Measurements from ENCODE around the gene KRT8.
A peak's percentile ranks its signal among the peaks of the same experiment; 100 is the strongest.

Gene KRT8

DNA sequence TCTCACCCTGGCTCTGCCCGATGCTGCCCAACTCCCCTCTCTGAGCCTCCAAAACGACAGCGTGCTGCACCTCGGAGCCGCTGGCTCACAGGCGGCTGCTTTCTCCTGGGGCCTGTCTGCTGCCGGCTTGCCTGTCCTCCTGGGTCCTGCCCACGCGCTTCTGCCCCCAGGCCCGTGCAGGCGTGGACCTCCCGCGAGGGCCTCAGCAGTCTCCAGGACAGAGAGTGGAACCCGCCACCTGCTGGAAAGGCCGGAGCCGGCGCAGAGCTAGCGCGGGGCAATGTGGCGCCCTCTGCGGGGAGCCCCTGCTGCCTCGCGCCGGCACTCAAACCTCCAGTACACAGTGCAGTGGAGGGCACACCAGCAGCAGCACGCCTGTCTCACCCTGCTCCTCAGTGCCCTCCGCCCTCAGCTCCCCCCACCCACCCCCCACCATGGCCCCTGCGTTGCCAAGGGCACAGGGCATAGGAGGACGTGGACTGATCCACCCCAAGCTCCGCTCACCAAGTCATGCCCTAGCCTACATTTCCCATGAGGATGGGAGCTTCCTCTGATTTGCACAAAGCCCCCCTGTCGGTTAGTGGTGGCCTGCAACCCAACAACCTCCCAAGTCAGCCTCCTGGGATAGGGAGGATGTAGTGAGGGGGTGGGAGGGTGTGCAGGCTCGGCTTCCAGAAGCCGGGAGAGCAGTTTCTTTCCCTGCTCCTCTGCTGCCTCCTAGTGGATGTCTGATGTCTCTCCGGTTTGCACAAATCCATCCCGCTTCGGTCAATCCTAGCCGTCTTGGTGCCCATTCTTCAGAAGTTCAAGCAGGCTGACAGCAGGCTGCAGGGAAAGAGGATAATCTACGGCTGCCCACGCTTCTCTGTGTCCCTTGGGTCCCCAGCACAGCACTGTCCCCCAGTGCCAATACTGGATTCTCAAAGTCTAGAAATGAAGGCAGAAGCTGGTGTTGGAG, 25.2 kb downstream of the KRT8 start:
- DNase-seq (ENCODE audit: low spot score) = peak; percentile 72
- H3K27me3 Mint-ChIP-seq (ENCODE audit: low read depth) = peaks cover 14% of the 10 kb centered on the region

DNA sequence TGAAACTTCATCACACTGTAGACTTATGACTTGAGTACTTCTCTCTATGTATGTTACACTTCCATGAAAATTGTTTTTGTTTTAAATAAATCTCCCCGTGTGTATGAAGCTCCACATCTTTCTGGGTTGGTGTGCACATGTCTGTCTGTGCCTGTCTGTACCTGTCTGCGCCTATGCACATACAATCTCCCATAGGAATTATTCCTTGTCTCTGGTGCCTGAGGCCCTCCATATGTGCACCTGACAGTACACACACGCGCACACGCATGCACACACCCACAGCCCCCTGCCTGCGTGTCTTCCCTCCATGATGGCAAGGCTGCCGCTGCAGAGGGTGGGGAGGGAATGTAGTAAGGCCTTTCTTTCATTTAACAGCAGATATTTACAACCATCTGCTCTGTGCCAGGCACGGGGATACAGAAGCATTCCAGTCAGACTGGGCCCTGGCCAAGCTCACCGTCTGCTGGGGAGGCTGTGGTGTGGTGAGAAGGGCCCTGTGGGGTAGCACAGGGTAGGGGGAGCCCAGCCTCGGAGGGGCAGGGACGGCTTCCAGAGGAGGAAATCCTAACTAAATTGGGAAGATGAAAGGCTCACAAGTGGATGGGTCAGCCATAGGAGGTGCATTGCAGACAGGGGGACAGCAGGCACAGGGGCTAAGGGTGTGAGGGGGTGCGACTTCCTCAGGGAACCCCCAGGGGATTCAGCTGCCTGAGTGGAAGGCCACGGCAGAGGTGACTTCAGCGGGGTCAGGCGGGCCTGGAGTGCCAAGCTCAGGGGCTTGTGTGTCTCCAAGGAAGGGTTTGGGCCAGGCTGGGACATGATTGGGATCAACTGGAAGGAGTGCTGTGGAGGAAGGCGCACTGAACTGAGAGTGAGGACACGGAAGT, 26.1 kb downstream of the KRT8 start:
- no peaks in the 10 kb centered on the region for H3K36me3 Mint-ChIP-seq (ENCODE audit: low read depth)
- peaks cover 18% of the 10 kb centered on the region for H3K27me3 Mint-ChIP-seq (ENCODE audit: low read depth)
- no peak overlapping the region for H3K4me3 Mint-ChIP-seq
- DNase-seq (ENCODE audit: low spot score) = no peak
- no peaks in the 10 kb centered on the region for H3K9me3 Mint-ChIP-seq
- H3K27ac Mint-ChIP-seq = no peak overlapping the region
- peaks cover 14% of the 10 kb centered on the region for H3K4me1 Mint-ChIP-seq (ENCODE audit: low read depth)

More for the DNA sequence above, 25.2 kb downstream of the KRT8 start:
- Mint-ChIP-seq H3K9me3 (no peaks in the 10 kb centered on the region), H3K4me1 (ENCODE audit: low read depth) (peaks cover 9% of the 10 kb centered on the region), H3K36me3 (ENCODE audit: low read depth) (no peaks in the 10 kb centered on the region), H3K27ac (no peak overlapping the region), H3K4me3 (peak overlapping the region; percentile 78)

DNA sequence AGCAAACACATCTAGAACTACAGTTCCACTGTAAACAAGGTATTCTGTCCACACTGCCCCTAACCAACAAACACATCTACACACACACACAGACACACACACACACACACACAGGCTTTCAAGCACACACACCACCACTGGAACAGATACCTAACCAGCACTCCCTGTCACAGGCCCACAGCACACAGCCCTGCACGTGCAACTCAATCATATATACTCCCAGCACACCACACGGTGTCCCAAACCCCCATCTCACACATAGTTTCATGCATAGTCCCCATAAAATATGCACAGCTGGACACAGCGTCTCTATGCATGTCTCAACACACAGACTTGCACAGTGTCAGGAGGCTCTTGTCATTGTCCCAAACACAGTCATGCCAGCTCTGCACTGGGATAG, 27.6 kb downstream of the KRT8 start:
- H3K36me3 Mint-ChIP-seq (ENCODE audit: low read depth) = no peaks in the 10 kb centered on the region
- H3K4me1 Mint-ChIP-seq (ENCODE audit: low read depth) = peaks cover 21% of the 10 kb centered on the region
- H3K27ac Mint-ChIP-seq = no peak overlapping the region
- no peaks in the 10 kb centered on the region for H3K9me3 Mint-ChIP-seq
- no peak overlapping the region for H3K4me3 Mint-ChIP-seq
- H3K27me3 Mint-ChIP-seq (ENCODE audit: low read depth) = peaks cover 25% of the 10 kb centered on the region
- DNase-seq (ENCODE audit: low spot score) = no peak

DNA sequence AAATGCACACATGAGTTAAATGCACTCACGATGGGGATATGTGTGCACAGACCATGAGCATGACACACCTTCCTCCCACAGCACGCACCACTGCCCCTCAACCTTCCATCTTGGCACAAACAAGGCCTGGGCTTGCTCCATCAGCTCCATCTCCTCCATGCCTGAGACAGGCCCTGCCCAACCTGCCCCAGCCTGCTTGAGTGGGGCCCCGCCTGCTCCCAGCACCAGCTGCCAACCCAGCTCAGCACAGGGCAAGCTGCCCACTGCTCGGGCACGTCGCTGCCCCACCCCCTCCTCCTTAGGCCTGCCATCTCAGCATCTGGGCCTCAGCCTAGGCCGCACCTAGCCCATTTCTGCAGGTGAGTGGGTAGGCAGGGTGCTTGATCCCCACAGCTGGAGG, 28.5 kb downstream of the KRT8 start:
- Mint-ChIP-seq H3K4me1 (ENCODE audit: low read depth) (peaks cover 21% of the 10 kb centered on the region), H3K9me3 (no peaks in the 10 kb centered on the region), H3K27me3 (ENCODE audit: low read depth) (peaks cover 24% of the 10 kb centered on the region), H3K36me3 (ENCODE audit: low read depth) (no peaks in the 10 kb centered on the region), H3K4me3 (no peak overlapping the region), H3K27ac (no peak overlapping the region)
- DNase-seq (ENCODE audit: low spot score) = no peak

DNA sequence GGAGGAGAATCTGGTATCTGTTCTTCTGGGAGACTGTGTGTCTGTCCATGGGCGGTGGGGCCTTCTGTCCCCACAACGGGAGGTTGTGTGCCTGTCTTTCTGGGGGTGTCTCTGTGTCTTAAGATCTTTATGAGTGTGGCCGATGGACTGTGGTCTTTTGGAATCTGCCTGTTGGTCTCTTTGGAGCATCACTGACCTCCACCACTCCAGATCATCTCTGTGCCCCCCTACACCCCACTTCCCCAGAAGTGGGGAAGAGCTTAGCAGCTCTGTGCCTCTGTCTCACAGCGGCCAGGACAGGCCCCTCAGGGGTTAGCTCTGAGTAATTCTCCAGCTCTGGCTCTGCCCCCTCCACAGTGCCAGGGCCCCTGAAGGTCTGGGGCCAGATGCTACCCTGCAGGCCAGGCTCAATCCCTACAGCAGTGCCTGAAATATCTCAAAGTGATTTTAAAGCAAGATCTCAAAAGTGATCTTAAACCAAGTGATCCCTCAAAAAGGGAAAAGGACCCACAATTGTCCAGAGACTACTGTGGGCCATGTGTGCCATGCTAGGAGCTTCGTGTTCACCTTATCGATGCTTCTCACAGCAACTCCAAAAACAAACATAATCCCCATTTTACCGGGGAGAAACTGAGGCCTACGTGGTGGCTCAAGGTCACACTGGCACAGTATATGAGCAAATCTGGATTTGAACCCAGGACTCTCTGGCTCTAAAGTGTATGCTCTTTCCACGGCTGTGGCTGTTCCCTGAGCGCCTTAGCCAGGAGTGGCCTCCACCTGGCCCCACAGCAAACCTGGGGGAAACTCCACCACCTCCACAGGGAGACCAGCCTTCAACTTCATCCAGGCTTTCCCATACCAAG, 30.1 kb downstream of the KRT8 start:
- Mint-ChIP-seq H3K4me3 (peak overlapping the region; percentile 77), H3K9me3 (no peaks in the 10 kb centered on the region), H3K4me1 (ENCODE audit: low read depth) (peaks cover 15% of the 10 kb centered on the region), H3K27ac (peak overlapping the region; percentile 72), H3K36me3 (ENCODE audit: low read depth) (no peaks in the 10 kb centered on the region), H3K27me3 (ENCODE audit: low read depth) (peaks cover 13% of the 10 kb centered on the region)
- DNase-seq (ENCODE audit: low spot score) = no peak

DNA sequence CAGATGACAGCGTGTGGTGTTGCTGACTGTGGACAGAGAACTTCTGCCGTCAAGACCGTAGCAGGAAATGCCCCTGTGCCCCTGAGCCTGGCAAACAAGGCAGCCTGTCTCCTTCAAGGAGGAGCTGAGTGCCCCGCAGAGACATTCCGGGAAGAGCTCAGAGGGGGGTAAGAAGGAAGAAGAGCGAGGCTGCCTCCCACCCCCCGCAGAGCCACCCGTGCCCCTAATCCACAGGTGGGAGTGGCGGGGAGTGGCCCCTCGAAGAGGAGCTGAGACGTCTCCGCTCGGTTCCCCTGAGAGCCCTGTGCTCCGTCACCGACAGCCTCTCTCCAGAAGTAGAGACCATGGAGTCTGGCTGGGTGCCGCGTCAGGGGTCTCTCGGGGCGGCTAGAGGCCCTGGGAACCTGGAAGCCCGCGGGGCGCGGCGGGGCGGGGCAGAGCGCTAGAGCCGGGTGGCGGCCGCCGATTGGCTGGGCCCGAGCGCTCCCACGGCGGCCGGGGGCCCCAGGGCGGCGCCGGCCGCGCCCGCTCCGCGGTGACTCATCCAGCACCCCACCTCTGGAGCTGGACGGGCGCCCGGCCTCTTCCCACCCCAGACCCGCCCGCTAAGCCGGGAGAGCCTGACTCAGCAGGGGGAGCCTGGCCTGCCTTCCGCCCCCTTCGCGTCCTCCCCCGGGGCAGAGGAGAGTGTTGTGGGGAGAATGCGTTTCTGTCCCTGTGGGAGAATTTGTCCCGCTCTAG, 30.9 kb downstream of the KRT8 start:
- Mint-ChIP-seq H3K27me3 (ENCODE audit: low read depth) (peaks cover 13% of the 10 kb centered on the region), H3K9me3 (no peaks in the 10 kb centered on the region), H3K27ac (peak overlapping the region; percentile 87)

DNA sequence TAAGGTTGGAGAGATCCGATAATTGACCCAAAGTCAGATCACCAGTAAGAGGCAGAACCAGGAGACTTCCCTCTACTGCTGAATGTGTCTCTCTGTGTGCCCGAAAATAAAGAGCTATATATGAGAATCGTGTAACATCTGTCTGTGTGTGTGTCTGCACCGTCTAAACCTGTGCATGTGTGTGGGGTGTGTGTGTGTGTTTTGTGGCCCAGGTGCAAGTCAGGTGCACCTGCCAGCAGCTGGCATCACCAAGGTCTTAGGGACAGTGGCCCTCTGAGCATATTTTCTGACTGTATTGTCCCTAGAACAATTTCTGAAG, 31.4 kb downstream of the KRT8 start:
- Mint-ChIP-seq H3K36me3 (ENCODE audit: low read depth) (no peaks in the 10 kb centered on the region), H3K4me3 (peak overlapping the region; percentile 82), H3K27ac (peak overlapping the region; percentile 87), H3K4me1 (ENCODE audit: low read depth) (peaks cover 14% of the 10 kb centered on the region), H3K9me3 (no peaks in the 10 kb centered on the region), H3K27me3 (ENCODE audit: low read depth) (peaks cover 11% of the 10 kb centered on the region)
- DNase-seq (ENCODE audit: low spot score) = no peak

More for the DNA sequence above, 30.9 kb downstream of the KRT8 start:
- Mint-ChIP-seq H3K36me3 (ENCODE audit: low read depth) (no peaks in the 10 kb centered on the region), H3K4me3 (peak overlapping the region; percentile 82), H3K4me1 (ENCODE audit: low read depth) (peaks cover 14% of the 10 kb centered on the region)
- peak; percentile 70 for DNase-seq (ENCODE audit: low spot score)

DNA sequence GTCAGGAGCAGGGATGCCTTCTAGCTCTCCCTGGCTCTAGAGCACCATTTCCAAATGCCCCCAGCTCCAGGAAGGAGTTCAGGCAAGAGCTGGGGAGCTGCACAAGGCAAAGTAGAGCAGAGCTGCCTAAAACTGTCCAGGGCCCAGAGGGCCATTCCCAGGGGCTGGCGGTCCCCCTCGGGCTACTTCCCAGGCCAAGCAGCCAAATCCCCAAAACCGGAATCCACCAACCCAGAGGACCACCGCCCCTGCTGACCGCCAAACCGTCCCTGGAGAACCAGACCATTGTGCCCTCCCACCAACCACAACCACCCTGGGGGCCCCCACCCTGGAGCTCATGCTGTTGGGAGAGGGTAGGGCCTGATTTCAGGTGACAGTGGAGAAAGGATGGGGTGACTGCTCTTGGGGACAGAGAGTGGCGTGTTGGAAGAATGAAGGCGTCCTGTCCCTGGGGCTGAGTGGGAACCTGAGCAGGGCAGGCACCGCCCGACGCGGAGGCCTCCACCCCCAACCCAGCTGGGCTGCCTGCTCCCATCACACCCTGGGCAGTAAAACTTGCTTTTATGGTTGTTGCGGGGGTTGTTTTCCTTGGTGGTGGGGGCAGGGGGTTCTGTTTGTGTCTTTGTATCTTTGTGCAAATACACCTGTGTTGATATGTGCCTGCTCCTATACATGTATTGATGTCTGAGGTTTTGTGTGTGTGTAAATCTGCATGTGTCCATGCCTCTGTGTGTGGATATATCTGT, 32.1 kb downstream of the KRT8 start:
- peak overlapping the region; percentile 82 for H3K4me3 Mint-ChIP-seq
- H3K9me3 Mint-ChIP-seq = no peaks in the 10 kb centered on the region
- peaks cover 11% of the 10 kb centered on the region for H3K27me3 Mint-ChIP-seq (ENCODE audit: low read depth)
- H3K4me1 Mint-ChIP-seq (ENCODE audit: low read depth) = peaks cover 14% of the 10 kb centered on the region
- no peak overlapping the region for H3K27ac Mint-ChIP-seq
- no peak for DNase-seq (ENCODE audit: low spot score)
- no peaks in the 10 kb centered on the region for H3K36me3 Mint-ChIP-seq (ENCODE audit: low read depth)

DNA sequence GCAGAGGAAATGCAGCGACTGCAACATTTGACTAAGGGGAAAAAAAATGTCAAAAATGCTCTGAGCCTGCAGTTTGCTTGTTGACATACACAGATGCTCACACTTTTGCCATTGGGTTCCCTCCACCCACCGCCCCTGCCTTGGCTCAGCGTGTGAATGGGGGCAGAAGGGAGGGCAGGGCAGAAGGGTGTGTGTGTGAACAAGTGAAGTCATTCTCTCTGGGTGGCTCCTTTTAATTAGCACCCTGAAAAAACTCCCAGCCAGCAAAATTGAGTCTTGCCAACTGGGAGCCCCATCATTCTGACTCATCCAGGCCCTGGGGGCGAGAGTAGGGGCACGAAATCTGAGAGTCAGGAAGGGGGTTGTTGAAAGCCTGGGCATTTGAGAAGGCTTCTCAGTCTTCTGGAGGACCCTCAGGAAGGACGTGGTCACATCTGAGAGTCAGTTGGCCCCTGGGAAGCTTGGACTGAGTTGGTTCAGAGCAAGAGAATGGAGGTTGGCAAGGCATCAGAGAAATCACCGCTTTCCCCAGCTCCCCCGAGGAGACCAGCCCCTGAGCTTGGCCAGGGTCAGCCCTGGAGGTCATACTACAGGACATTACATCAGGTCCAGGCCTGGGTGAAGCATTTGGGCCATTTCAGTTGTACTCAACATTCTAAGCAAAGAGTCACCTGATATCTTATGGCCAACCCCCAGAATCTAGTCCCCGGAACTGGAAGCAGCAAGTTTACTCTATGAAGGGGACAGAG, 33.4 kb downstream of the KRT8 start:
- Mint-ChIP-seq H3K4me1 (ENCODE audit: low read depth) (peaks cover 21% of the 10 kb centered on the region), H3K27ac (no peak overlapping the region), H3K9me3 (no peaks in the 10 kb centered on the region), H3K27me3 (ENCODE audit: low read depth) (peaks cover 11% of the 10 kb centered on the region), H3K36me3 (ENCODE audit: low read depth) (no peaks in the 10 kb centered on the region), H3K4me3 (no peak overlapping the region)
- no peak for DNase-seq (ENCODE audit: low spot score)

DNA sequence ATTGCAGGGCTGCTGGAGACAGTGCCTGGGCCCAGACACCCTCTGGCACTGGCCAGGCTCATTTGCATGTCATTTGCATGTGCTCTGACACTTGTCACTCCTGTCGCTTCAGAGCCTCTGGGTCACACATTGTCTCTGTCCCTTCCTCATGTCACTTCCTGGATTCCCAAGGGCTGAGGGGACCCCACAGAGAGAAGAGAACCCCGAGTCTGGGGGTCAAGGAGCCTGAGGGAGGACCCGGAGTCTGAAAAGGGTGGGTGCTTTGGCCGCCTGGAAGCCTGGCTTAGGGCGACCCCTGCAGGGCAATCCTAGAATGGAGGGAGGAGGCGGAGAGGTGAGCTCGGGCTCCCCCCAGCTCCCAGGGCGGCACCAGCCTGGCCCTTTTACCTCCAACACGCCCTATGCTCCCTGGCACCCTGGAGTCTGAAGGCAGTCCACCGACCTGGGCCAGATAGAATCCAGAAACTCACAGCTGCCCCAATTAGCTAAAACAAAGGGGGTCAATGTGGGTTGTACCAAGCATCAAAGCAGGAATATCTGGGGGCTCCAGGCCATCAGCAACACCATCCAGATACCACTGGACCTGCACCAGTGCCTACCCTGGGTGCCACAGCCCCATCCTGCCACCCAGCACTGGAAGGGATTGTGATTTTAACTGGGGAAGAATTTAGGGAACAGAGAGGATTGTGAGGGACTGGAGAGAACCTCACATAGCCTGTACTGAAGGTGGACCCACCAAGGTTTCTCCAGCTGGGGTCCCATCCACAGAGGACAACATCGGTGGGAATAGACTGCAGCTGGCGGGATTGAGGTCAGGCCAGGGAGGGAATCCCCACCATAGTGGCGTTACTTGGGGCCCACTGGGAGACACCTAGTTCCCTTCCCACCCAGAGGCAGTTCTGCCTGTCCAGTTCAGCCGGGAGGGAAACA, 34.2 kb downstream of the KRT8 start:
- Mint-ChIP-seq H3K27me3 (ENCODE audit: low read depth) (peaks cover 11% of the 10 kb centered on the region), H3K36me3 (ENCODE audit: low read depth) (no peaks in the 10 kb centered on the region), H3K9me3 (no peaks in the 10 kb centered on the region), H3K4me3 (no peak overlapping the region), H3K4me1 (ENCODE audit: low read depth) (peaks cover 21% of the 10 kb centered on the region), H3K27ac (no peak overlapping the region)
- DNase-seq (ENCODE audit: low spot score) = peak; percentile 60

DNA sequence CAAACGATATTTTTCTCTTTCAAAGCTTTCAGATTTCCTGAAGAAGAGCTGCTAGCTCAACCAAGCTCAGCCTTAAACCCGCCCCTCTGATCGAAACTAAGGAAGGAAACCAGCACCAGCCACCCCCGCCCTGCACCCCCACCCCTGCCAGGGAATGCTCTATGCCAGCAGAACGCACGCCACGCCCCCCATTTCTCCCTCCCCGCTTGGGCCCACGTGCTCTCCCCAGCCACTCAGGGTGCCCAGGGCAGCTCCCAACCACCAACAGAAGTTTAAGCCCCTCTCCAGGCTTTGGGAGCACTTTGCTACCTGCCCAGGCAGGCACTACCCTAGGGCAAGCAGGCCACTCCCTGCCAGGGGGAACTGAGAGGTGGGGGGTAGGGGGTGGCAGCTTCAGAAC, 37.2 kb downstream of the KRT8 start:
- Mint-ChIP-seq H3K4me1 (ENCODE audit: low read depth) (peaks cover 7% of the 10 kb centered on the region), H3K9me3 (no peaks in the 10 kb centered on the region), H3K36me3 (ENCODE audit: low read depth) (no peaks in the 10 kb centered on the region), H3K27me3 (ENCODE audit: low read depth) (no peaks in the 10 kb centered on the region), H3K4me3 (no peak overlapping the region), H3K27ac (no peak overlapping the region)
- DNase-seq (ENCODE audit: low spot score) = no peak
